Measurements from ENCODE around the gene ANKRD33B. TPM values are rescaled to one million over a fixed set of nuclear protein-coding genes. Genes with fewer than 3 reads are reported as not detected.

The ANKRD33B gene
- total and polyA plus RNA-seq, 9 of the 15 experiments (the other 6 are each of a cell fraction or from before 2014, with no cell fraction given), result 0.10 to 1.7 (median 0.40) TPM

DNA sequence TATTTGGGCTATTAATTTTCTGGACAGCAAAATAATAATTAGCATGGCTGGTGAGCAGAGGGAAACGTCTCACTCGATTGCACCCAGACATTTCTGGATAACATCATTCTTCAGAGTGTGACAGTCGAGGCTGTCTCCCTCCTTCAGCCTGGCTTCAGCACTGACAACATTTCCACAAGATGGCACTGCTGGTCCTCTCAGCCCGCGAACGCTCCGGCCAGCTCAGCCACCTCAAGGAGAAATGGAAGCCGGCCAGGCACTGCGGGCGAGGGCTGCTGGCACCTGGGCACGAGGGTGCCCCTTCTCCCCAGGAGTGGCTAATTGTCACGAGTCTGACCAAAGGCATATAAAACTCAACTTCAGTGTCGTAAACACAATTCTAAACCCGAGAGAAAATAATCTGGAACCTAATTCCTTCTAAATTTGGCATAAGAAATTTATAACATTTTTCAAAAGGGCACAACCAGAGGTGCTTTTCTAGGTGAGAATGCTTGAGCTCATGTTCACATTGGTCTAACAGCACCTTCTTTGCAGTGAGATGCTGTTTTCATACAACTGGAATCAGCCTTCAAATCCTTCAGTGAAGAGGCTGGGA, 131.3 kb downstream of the ANKRD33B start:
- Histone ChIP-seq H3K79me2 (ENCODE audit: control insufficient read depth, insufficient read depth, low read length) (peaks cover 20% of the 10 kb centered on the region), H3K9ac (ENCODE audit: insufficient read depth in 1 of 2, low read depth in 2 of 2, low read length in 2 of 2) (peak overlapping the region in 1 of 2 experiments; percentile 32; a peak in 1 of 4 replicates), H3K4me2 (ENCODE audit: insufficient read depth, low read length) (no peak overlapping the region), H4K20me1 (replicated peaks; ENCODE audit: control insufficient read depth, insufficient read depth, low read length) (peaks cover 24% of the 10 kb centered on the region), H3K36me3 (ENCODE audit: control insufficient read depth, insufficient read depth, low read length) (peaks cover 60% of the 10 kb centered on the region), H3K4me3 (no peak overlapping the region), H3K27me3 (ENCODE audit: control insufficient read depth in 2 of 2, insufficient read depth in 2 of 2, low read length in 2 of 2) (no peaks in the 10 kb centered on the region), H3K27ac (ENCODE audit: extremely low read depth, low read depth, low read length) (no peak overlapping the region), H3K9me3 (replicated peaks; ENCODE audit: control insufficient read depth, insufficient read depth, low read depth, low read length) (no peaks in the 10 kb centered on the region), H3K4me1 (replicated peaks in 1 of 2; ENCODE audit: control insufficient read depth in 2 of 2, insufficient read depth in 2 of 2, low read length in 2 of 2) (peaks cover 2 to 3% of the 10 kb centered on the region in 2 experiments; a peak in 3 of 5 replicates), H2AFZ (ENCODE audit: low read depth, low read length) (no peak overlapping the region), H3K9me1 (ENCODE audit: control insufficient read depth, insufficient read depth, low read length) (no peaks in the 10 kb centered on the region)
- 27% methylated on average over 14 of the region's 14 CpGs for WGBS (ENCODE audit: insufficient coverage, low coverage, missing lambda C conversion rate)
- in situ Hi-C loops (cut with MboI) (no loop called here), intact Hi-C loops (cut with micrococcal nuclease) (loop anchor here (10.0 kb wide), 2 partner anchors 290 to 480 kb away; no protein-coding TSS in a partner anchor)
- ChIA-PET CTCF (ENCODE audit: low intra/inter-chr PET ratio) (interaction anchor here (0.6 kb wide), 2 partner anchors 39 to 243 kb away, joined by 3 read pairs; no protein-coding TSS in a partner anchor), POLR2A (interaction anchor here (1.2 kb wide), 1 partner anchor 139 kb away, joined by 3 read pairs; no protein-coding TSS in a partner anchor)
- FAIRE-seq (peak; percentile 73), DNase-seq (ENCODE audit: extremely low read depth in 1 of 4, low spot score in 3 of 4) (peak in 2 of 4 experiments; percentile 63 to 74), ATAC-seq (peak; percentile 93)
- no TSS peak for BruUV-seq (replicated peaks)
- TF ChIP-seq MEIS2 (IDR thresholded peaks at IDR 0.05; ENCODE audit: partially characterized antibody) (peak; percentile 49), SAP30 (IDR thresholded peaks at IDR 0.05; ENCODE audit: borderline replicate concordance, insufficient read depth, low read depth, low read length, poor library complexity, severe bottlenecking) (no peak), NR2C1 (IDR thresholded peaks at IDR 0.05) (no peak), NR2C1 (tag; IDR thresholded peaks at IDR 0.05) (no peak), RAD21 (CRISPR knock-in tag; conservative IDR thresholded peaks at IDR 0.05 in 1 of 2, IDR thresholded peaks at IDR 0.05 in 1 of 2) (peak; percentile 69 to 86), NCOA2 (IDR thresholded peaks at IDR 0.05; ENCODE audit: partially characterized antibody in 2 of 2) (no peak), MAZ (CRISPR knock-in tag; conservative IDR thresholded peaks at IDR 0.05 in 1 of 2, IDR thresholded peaks at IDR 0.05 in 1 of 2) (0 out of 4 replicates have a peak, but pooled peaks of 1 of the 2 experiments have one; percentile 37), PKNOX1 (IDR thresholded peaks at IDR 0.05) (0 out of 2 replicates have a peak, but pooled peaks have one; percentile 10), CTCF (IDR thresholded peaks at IDR 0.05 in 2 of 3, conservative IDR thresholded peaks at IDR 0.05 in 1 of 3; ENCODE audit: insufficient read depth in 2 of 3, low read depth in 1 of 3, low read length in 3 of 3) (peak; percentile 79 to 82 (median 80)), NONO (IDR thresholded peaks at IDR 0.05; ENCODE audit: low read depth in 2 of 2, low read length in 1 of 2) (no peak)
- TF ChIP-seq, protein P1, sequence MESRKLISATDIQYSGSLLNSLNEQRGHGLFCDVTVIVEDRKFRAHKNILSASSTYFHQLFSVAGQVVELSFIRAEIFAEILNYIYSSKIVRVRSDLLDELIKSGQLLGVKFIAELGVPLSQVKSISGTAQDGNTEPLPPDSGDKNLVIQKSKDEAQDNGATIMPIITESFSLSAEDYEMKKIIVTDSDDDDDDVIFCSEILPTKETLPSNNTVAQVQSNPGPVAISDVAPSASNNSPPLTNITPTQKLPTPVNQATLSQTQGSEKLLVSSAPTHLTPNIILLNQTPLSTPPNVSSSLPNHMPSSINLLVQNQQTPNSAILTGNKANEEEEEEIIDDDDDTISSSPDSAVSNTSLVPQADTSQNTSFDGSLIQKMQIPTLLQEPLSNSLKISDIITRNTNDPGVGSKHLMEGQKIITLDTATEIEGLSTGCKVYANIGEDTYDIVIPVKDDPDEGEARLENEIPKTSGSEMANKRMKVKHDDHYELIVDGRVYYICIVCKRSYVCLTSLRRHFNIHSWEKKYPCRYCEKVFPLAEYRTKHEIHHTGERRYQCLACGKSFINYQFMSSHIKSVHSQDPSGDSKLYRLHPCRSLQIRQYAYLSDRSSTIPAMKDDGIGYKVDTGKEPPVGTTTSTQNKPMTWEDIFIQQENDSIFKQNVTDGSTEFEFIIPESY (CRISPR knock-in tag; IDR thresholded peaks at IDR 0.05), result peak; percentile 55; the same call in 1 of the 2 replicates
- TF ChIP-seq, protein P2, sequence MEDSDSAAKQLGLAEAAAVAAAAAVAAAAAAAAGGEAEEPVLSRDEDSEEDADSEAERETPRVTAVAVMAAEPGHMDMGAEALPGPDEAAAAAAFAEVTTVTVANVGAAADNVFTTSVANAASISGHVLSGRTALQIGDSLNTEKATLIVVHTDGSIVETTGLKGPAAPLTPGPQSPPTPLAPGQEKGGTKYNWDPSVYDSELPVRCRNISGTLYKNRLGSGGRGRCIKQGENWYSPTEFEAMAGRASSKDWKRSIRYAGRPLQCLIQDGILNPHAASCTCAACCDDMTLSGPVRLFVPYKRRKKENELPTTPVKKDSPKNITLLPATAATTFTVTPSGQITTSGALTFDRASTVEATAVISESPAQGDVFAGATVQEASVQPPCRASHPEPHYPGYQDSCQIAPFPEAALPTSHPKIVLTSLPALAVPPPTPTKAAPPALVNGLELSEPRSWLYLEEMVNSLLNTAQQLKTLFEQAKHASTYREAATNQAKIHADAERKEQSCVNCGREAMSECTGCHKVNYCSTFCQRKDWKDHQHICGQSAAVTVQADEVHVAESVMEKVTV (CRISPR knock-in tag; IDR thresholded peaks at IDR 0.05), result peak; percentile 41; the same call in 1 of the 2 replicates

Data from K562 (cell line).